Subcutaneous abdominal adipose tissue (tissue), 5 donors: ENCODE data around the gene ITGA2B.

ENCODE experiments used
- H3K27ac ChIP-seq: one replicate; pipeline ENCODE4 v1.7.0; 2013; ENCODE audit warnings: low read depth, mild to moderate bottlenecking, inconsistent platforms, low read length, moderate library complexity
- H3K27me3 ChIP-seq, 5 donors: one replicate each; pipeline ENCODE4 v1.7.0; 2013; ENCODE audit warnings: low read length in 5 of 5, inconsistent platforms in 1 of 5; ENCODE audit not compliant: control insufficient read depth in 5 of 5, insufficient read depth in 4 of 5
- H3K36me3 ChIP-seq, 5 donors: one replicate each; pipeline ENCODE4 v1.7.0; 2013; ENCODE audit warnings: low read length in 5 of 5; ENCODE audit not compliant: control insufficient read depth in 5 of 5, insufficient read depth in 5 of 5
- H3K4me1 ChIP-seq, 5 donors: one replicate each; pipeline ENCODE4 v1.7.0; 2013; ENCODE audit warnings: low read length in 5 of 5, mild to moderate bottlenecking in 3 of 5, moderate library complexity in 1 of 5; ENCODE audit not compliant: control insufficient read depth in 5 of 5, insufficient read depth in 5 of 5
- H3K4me3 ChIP-seq, 5 donors: one replicate each; pipeline ENCODE4 v1.7.0; 2013; ENCODE audit warnings: low read length in 5 of 5, low read depth in 1 of 5
- H3K9ac ChIP-seq, 5 donors: one replicate each; pipeline ENCODE4 v1.7.0; 2013; ENCODE audit warnings: low read length in 5 of 5, mild to moderate bottlenecking in 4 of 5, moderate library complexity in 3 of 5
- H3K9me3 ChIP-seq, 5 donors: one replicate each; pipeline ENCODE4 v1.7.0; 2013; ENCODE audit warnings: low read length in 5 of 5; ENCODE audit not compliant: control insufficient read depth in 5 of 5
- donor health status: healthy.
- donor health status: healthy.
- donor health status: healthy.
- donor health status: healthy.
- donor health status: healthy.

ITGA2B gene

GRCh38 chr17:44389281-44389680 is at the start of gene ITGA2B:
Gene ITGA2B, minus strand, starts transcription at chr17:44389649. Its CDS starts 176 bp downstream, at chr17:44389473.
- Histone ChIP-seq H3K4me3 (no peak within 1 kb of the TSS), H3K27ac (no peak within 1 kb of the TSS), H3K4me1 (peaks cover 0 to 18% (median 17%) of the 10 kb centered on the region in 5 donors), H3K9me3 (no peaks in the 10 kb centered on the region), H3K27me3 (peaks cover 0 to 12% (median 0%) of the 10 kb centered on the region in 5 donors), H3K36me3 (no peaks in the 10 kb centered on the region), H3K9ac (no peak within 1 kb of the TSS)

- H3K9me3 ChIP-seq, result no peaks in the 10 kb centered on the region
- H3K27me3 ChIP-seq, result no peaks in the 10 kb centered on the region
- peaks cover 10 to 15% (median 12%) of the 10 kb centered on the region in 5 donors for H3K36me3 ChIP-seq
- H3K9ac ChIP-seq, result no peak overlapping the region
- H3K4me1 ChIP-seq, result peaks cover 0 to 6% (median 5%) of the 10 kb centered on the region in 5 donors
- no peak overlapping the region for H3K4me3 ChIP-seq
- no peak overlapping the region for H3K27ac ChIP-seq
These were observed 49.7 kb upstream of the ITGA2B start for GRCh38 chr17:44439168-44439567.

GRCh38 chr17:44438636-44439035 is 49.2 kb upstream of the ITGA2B start:
- H3K9me3 ChIP-seq, result no peaks in the 10 kb centered on the region
- H3K36me3 ChIP-seq, result peaks cover 12 to 17% (median 14%) of the 10 kb centered on the region in 5 donors
- no peak overlapping the region for H3K27ac ChIP-seq
- H3K9ac ChIP-seq, result no peak overlapping the region
- peaks cover 0 to 6% (median 5%) of the 10 kb centered on the region in 5 donors for H3K4me1 ChIP-seq
- no peak overlapping the region for H3K4me3 ChIP-seq
- H3K27me3 ChIP-seq, result no peaks in the 10 kb centered on the region

- Histone ChIP-seq H3K36me3 (peaks cover 21 to 35% (median 34%) of the 10 kb centered on the region in 5 donors), H3K9ac (no peak overlapping the region), H3K9me3 (no peaks in the 10 kb centered on the region), H3K27ac (no peak overlapping the region), H3K4me1 (peaks cover 0 to 6% (median 5%) of the 10 kb centered on the region in 5 donors), H3K4me3 (no peak overlapping the region), H3K27me3 (no peaks in the 10 kb centered on the region)
These were observed 46.9 kb upstream of the ITGA2B start for GRCh38 chr17:44436336-44436735.

GRCh38 chr17:44432254-44433157 is 43.1 kb upstream of the ITGA2B start:
- H3K27me3 ChIP-seq, result no peaks in the 10 kb centered on the region
- no peaks in the 10 kb centered on the region for H3K9me3 ChIP-seq
- H3K9ac ChIP-seq, result no peak overlapping the region
- no peak overlapping the region for H3K27ac ChIP-seq
- H3K36me3 ChIP-seq, result peaks cover 26 to 50% (median 39%) of the 10 kb centered on the region in 5 donors
- no peak overlapping the region for H3K4me3 ChIP-seq
- H3K4me1 ChIP-seq, result no peaks in the 10 kb centered on the region

GRCh38 chr17:44424828-44425461 is 35.5 kb upstream of the ITGA2B start:
- no peaks in the 10 kb centered on the region for H3K9me3 ChIP-seq
- H3K27me3 ChIP-seq, result no peaks in the 10 kb centered on the region
- H3K36me3 ChIP-seq, result peaks cover 17 to 44% (median 36%) of the 10 kb centered on the region in 5 donors
- H3K27ac ChIP-seq, result no peak overlapping the region
- no peaks in the 10 kb centered on the region for H3K4me1 ChIP-seq
- H3K9ac ChIP-seq, result no peak overlapping the region
- no peak overlapping the region for H3K4me3 ChIP-seq

GRCh38 chr17:44417553-44417952 is 28.1 kb upstream of the ITGA2B start:
- no peaks in the 10 kb centered on the region for H3K9me3 ChIP-seq
- H3K27me3 ChIP-seq, result no peaks in the 10 kb centered on the region
- H3K9ac ChIP-seq, result no peak overlapping the region
- H3K27ac ChIP-seq, result peak overlapping the region; percentile 54
- no peak overlapping the region for H3K4me3 ChIP-seq
- peaks cover 13 to 44% (median 17%) of the 10 kb centered on the region in 5 donors for H3K36me3 ChIP-seq
- peaks cover 0 to 16% (median 8%) of the 10 kb centered on the region in 5 donors for H3K4me1 ChIP-seq

GRCh38 chr17:44416558-44417289 is 27.3 kb upstream of the ITGA2B start:
- H3K27ac ChIP-seq, result peak overlapping the region; percentile 53
- H3K36me3 ChIP-seq, result peaks cover 12 to 41% (median 15%) of the 10 kb centered on the region in 5 donors

GRCh38 chr17:44414394-44415155 is 25.1 kb upstream of the ITGA2B start:
- Histone ChIP-seq H3K27ac (no peak overlapping the region), H3K4me3 (no peak overlapping the region), H3K4me1 (peaks cover 0 to 16% (median 8%) of the 10 kb centered on the region in 5 donors), H3K36me3 (peaks cover 6 to 30% (median 10%) of the 10 kb centered on the region in 5 donors), H3K9me3 (no peaks in the 10 kb centered on the region), H3K9ac (no peak overlapping the region), H3K27me3 (no peaks in the 10 kb centered on the region)

More at GRCh38 chr17:44416558-44417289, 27.3 kb upstream of the ITGA2B start:
- H3K27me3 ChIP-seq, result no peaks in the 10 kb centered on the region
- H3K4me3 ChIP-seq, result no peak overlapping the region
- no peaks in the 10 kb centered on the region for H3K9me3 ChIP-seq
- H3K4me1 ChIP-seq, result peaks cover 0 to 16% (median 8%) of the 10 kb centered on the region in 5 donors
- H3K9ac ChIP-seq, result peak overlapping the region in 1 of 5 donors; percentile 66
